Kidney tubule cell (primary cell): Measurements from ENCODE around the gene VSTM4.
A peak's percentile ranks its signal among the peaks of the same experiment; 100 is the strongest.

Experiments used
- DNase-seq: peaks from one replicate; pipeline ENCODE4 v3.0.0-alpha.2; 2018; ENCODE audit warnings: low spot score

VSTM4 gene

DNA sequence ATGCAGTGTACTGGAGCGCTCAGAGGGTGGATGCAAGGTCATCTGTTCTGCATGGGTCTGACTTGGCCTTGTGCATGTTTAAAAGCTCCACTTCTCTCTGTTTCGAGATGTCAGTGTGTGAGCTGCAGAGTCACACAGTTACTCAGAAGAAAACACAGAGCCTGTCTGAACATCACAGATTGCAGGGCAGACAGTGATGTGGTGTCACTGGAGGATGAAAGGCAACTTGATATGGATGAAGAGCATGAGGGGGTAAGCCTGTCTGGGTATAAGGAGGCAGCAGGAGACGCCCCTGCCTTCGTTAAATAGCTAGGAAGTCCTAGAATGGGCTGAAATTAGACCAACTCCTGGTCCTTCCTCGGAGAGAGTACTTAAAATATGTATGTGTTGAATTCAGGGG, 108.2 kb downstream of the VSTM4 start:
- DNase-seq: no peak

DNA sequence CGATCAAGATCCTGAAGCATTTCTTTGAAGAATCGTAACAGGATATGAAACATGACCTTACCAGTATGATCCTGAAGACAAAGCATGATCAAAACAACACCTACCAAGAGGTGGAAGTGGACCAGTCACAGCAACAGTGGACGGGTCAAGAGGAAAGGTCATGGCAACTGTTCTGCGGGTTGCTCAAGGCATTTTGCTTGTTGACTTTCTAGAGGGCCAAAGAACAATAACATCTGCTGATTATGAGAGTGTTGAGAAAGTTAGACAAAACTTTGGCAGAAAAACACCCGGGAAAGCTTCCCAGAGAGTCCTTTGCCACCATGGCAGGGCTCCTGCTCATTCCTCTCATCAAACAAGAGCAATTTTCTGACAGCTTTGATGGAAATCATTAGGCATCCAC, 110.1 kb downstream of the VSTM4 start:
- no peak for DNase-seq

DNA sequence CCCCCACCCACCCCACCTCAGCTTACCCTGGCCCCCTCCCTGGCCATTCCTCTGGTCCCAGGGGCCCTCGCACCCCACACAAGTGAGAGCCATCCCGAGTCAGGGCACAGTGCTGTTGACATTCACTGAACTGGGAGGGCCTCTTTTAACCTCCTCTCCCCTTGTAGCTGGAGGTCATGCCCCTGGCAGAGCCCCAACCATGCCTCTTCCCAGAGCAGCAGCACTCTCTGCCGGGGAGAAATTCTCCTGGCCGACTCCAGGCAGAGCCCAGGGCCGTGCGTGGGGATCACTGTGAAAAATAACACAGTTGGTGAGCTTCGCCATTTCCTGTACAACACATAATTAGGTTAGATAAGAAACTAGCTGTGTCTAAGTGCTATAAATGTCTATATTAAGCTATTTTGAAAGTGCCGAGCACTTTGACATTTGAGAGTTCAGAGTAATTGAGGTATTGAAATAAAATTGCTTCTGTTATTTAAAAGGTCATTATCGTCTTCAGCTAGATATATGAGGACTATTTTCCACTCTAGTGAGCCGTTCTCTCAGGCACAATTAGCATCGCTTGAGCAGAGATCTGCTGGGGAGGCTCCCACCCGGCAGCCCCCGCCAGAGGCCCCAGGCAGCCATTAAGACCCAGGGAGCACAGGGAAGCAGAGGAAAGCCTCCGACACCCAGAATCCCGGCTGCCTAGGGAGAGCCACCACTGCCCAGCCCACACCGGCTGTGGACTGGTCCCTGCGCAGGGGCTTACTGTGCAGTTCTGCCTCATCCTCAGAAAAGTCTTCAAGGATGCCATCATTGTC, 113.3 kb downstream of the VSTM4 start:
- no peak for DNase-seq

DNA sequence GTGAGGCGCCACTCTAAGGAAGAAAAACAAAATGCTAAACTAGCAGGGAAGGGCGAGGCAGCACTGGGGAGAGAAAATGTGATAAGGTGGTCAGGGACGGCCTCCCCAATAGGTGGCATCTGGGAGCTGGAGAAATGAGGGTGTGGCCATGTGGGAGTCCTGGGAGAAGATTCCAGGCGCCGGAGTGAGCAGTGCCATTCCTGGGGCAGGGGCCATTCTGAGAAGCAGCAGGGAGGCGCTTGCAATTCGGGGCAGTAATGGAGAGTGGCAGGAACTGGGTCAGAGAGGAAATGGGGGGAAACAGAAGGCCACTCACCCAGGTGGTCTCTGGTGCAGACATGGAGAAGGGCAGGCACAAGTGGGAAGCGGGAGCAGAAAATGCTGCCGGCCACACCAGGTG, 113.9 kb downstream of the VSTM4 start:
- peak; percentile 6 for DNase-seq

DNA sequence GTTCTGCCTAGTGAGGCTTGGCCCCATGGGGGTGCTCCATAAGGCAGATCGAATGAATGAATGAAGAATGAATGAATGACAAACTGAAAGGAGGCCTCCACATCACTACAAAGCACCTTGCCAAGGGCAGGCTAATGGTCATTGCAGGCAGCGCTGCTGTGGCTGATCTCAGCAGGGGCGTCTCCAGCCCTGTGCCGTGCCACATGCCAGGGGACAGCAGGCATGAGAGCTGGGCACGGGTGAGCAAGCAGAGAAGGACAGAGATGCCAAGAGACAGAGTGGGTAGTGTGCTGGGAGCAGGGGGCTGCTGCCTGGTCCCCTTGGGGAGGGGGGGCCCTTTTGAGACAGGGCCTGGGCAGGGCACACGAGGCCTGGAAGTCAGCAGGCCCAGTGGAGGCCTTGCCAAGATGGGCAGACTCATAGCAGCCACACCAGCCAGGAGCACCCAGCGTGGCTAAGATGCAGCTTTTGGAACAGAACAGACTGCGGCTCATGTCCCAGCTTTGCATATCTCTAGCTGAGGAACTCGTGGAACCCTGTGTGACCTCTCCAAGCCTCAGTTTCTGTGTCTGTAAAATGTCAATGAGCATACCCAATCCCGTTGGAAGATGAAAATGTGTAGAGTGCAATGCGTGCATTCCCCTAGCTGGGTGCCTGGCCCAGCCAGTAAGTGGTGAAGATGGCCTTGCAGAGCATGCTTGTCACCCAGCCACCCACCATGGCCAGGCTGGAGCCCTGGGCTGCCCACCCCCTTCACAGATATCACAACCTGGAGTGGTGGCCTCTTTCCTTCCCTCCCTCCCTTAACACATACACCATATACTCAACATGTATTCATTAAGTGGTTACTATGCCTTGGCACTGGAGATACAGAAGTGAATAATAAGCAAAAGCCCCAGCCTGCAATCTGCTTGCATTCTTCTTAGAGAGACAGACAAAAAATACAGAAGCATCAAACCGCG, 114.6 kb downstream of the VSTM4 start:
- no peak for DNase-seq

DNA sequence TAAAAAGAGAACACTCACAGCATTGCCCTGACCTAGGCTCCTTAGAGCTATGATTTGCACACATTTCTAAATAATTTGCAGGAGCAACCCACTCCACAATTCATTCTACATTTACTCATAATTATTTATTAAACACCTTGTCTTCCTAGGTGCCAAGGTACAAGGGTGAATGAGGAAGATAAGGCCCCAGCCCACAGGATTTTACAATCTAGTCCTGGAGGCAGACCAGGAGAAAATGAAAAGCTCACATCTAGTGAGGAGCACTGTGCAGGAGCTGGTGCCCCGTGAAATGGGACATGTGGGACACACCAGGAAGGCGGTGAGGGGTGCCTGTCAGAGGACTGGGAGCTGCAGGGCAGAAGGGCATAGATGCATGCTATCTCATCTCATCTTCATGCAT, 116.0 kb downstream of the VSTM4 start:
- DNase-seq: no peak

DNA sequence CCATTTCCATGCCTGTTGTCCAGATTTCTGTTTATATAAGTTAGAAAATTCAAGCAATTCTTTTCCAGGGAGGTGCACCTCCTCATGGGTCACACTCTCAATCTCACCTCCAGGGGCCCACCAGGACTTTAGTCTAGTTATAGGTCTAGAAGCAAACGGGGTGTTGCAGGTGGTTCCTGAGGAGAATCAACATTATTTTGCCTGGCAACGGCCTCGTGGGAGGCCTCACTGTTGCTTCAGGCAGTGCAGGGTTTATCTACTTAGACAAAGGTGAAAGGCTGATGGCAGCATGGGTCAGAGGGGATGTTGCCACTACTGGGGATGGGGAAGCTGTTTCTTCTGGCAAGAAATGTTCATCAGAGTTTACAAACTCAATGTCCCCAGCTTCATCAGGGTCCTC, 119.0 kb downstream of the VSTM4 start:
- no peak for DNase-seq

DNA sequence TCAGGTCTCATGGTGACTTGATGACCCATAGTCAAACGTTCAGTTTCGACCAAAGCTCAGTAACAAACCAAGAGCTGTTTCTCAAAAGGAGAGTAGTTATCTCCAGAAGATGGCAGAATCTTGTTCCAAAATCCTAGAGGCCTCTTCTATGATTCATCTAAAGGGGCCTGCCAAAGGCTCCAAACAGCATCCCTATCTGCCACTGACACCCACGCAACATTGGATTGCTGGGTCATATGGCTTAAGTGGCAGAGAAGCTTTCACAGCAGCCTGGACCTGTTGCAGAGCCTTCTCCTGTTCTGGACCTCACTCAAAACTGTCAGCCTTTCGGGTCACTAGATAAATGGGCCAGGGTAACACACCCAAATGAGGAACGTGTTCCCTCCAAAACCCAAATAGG, 121.7 kb downstream of the VSTM4 start:
- no peak for DNase-seq

DNA sequence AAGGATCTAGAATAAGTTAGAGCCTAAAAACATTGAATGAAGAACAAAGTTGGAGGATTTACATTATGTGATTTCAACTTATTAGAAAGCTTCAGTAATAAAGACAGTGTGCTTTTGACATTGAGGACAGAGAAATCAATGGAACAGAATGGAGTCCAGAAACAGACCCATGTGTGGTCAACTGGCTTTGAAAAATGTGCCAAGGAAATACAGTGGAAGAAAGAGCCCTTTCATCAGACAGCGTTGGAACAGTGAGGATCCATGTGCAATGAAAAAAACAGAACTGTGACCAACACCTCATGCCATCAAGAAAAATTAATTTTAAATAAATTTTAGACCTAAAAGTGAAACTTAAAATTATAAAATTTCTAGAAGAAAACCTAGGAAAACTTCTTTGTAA, 125.1 kb downstream of the VSTM4 start:
- DNase-seq: no peak

DNA sequence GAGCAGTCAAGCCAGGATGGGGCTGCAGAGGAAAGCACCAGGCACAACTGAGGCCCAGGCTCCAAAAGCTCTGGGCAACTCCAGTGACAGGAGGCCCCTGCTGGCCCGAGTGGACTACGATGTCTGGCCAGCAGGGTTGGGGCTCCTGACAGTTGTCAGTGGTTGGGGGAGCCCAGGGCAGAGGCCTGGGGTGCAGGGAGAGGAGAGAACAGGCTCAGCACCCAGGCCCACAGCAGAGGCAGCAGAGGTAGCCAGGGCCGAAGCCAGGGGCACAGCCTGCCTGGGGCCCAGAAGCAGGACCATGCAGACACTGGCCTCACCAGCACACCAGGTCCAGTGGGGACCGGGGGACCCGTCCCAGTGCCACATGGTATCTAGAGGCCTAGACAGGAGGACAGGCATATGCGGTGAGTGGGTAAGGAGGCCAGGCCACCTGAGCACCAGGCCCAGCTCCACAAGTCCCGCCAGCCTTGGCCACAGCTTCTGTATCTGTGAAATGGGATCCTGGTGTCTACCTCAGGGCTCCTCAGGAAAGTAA, 129.6 kb downstream of the VSTM4 start:
- no peak for DNase-seq

DNA sequence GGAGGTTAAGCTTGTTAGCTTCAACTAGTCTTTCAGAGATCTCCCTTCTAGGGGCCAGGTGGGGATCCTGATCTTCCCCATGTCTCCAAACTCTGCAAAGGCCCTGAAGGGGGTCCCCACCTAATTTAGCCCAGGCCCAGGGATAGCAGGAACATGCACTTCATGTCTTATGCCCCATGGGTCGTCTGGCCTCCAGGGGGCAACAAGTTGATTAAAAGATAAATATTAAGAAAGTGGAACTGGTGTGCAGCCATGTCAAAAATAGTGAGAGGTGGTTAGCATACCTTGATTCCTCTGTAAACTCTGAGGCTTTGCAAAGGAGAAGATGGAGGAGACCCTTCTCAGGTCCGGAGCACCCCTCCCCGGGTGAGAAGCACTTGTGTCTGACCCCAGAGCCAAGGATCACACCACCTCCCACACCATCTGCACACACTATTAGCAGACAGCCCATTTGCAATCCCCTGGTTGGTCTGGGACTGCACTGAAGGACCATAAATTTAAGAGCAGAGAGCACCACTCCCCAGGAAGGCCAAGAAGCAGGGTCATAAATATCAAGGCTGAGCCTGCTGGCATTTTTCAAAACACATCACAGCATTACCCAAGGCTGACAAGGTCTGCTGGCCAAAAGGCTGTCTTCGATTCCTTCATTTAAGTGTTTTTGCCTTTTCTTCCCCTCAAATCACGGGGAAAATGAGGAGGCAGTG, 131.5 kb downstream of the VSTM4 start:
- no peak for DNase-seq

DNA sequence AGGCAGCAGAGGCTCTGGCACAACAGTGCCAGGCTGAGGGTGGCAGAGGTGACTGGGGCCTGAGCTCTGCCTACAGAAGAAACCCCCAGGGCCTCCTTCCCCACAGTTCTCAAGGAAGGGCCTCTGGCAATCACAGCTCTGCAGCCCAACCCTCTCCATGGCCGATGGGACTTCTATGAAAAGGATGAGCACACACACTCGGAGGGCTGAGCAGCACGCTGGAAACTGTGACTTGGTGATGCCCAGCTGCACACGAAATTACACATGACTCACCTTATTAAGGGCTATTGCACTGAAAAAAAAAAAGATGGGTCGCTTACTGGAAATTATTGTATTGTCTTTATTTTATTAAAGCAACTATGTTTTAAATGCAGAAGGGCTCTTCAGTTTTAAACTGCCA, 132.7 kb downstream of the VSTM4 start:
- DNase-seq: peak; percentile 16

DNA sequence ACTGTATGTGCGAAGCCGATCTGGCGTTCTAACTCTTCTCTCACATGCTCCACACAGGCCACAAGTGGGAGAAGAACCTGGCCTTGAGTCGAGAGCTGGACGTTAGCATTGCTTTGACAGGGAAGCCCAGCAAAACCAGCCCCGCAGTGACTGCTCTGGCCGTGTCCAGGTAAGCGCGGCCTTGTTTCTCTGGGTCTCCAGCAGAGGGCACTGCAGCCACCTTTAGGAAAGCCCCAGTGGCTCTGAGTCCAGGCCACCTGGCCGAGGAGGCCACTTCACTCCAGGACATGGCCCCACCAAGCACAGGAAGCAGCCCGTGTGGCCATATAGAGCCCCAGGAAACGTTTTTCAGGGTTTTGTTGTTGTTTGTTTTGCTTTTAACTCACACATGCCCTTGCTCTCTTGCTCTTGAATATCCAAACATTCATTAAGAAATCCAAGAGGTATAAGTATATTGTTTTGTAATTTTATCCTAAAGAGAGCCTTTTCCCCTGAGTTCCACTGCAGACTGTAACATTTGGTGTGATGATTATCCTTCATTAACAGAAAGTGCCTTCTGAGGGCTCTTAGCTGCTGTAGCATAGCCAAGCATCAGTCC, 133.9 kb downstream of the VSTM4 start:
- peak; percentile 59 for DNase-seq

DNA sequence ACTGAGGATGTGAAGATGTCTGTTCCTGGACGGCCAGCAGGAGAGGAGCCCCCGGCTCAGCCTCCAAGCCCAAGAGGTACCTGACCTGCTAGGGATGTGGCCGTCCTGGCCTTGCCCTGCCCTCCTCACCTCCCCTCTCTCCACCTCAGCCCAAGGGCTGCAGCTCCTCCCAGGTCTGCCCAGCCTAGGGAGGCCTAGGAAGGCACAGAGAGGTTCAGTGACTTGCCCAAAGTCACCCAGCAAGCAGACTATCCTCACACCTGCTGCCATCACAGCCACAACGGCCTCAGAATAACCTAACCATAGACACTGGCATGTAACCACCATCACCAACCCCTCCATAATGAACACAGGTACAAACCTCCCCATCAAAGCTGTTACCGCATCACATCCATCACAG, 137.0 kb downstream of the VSTM4 start:
- no peak for DNase-seq

DNA sequence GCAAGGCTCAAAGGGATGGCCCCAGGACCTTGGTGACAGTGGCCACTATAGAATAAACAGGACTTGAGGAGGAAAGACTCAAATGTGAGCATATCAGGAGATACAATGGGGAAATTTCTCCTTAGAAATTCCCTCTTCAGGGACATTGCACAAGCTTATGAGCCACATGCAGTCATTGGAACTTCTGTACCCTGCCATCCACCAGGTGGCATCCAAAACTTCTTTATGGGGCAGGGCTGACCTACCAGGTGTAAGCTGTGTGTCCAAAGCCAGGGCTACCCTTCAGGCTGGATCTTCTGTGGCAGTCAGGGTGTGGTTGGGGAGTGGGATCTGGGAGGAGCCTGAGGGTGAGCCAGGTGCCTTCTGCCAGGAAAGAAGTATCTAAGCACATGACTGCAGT, 139.1 kb downstream of the VSTM4 start:
- peak; percentile 55 for DNase-seq

DNA sequence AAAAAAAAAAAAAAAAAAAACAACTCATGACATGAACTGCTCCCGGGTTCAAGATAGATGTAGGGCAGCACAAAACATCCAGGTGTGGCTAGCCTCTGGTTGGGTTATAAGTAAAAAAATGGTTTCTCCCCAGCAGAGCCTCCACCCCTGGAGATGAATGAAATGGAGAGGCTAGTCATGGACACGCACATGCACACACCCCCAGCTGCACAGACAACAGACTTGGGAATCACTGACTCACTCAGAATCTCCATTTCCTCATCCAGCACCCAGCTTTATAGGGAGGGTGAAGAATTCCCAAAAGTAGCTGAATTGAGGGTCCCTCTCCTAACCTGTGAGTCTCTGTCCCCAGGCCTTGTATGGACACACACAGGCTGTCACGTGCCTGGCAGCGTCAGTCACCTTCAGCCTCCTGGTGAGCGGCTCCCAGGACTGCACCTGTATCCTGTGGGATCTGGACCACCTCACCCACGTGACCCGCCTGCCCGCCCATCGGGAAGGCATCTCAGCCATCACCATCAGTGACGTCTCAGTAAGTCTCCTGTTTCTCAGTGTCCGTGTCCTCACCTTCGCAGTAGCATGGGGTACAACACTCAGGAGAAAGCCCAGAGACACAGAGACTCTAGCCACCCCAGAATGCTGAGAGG, 140.7 kb downstream of the VSTM4 start:
- DNase-seq: peak; percentile 14

DNA sequence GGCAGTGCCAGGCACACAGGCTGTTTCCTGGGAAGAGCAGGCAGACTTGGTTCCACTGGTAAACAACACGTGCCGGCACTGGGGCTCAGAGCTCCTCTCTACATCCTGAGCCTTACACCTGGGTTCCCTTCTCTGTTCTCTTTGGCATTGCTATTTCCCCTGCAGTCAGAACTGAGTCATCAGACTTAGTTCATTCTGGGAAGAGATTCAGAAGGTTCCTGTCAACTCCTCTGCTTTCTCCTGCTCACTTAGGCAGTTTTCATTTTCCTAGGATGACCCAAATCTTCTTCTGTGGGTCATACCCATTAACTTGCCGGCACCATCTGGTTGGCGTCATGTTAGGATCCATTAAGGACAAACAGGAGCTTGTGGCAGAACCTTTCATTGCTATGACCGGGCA, 142.3 kb downstream of the VSTM4 start:
- DNase-seq: no peak

DNA sequence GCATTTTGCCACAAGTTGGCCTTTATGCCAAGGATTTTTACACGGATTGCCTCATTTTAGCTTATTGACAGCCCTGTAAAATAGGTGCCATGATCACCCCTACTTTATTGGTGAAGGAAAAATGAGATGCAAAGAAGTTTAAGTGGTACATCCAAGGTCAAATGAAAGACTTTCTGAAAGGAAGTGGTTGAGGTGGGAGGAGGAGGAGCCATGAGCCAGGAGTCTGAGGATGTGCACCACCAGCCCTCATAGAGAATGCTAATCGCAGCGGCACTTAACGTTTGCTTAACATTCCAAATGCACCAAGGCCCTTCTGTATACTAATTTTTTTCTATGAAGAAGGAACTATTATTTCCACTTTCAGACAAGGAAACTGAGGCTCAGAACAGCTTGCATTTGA, 144.7 kb downstream of the VSTM4 start:
- no peak for DNase-seq

DNA sequence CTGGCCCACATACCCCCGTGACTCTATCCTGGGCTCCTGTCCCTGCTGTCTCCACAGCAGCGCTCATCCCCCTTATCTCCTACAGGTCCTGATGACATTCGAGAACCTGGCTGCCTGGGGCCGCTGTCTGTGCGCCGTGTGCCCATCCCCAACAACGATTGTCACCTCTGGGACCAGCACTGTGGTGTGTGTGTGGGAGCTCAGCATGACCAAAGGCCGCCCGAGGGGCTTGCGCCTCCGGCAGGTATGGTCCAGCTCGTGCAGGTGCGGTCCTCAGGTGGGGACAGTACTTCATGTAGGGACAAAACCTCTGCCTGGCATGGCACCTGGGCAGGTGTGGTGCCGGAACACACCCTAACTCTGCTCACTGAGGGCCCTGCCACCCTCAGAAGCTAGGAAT, 145.3 kb downstream of the VSTM4 start:
- DNase-seq: no peak

DNA sequence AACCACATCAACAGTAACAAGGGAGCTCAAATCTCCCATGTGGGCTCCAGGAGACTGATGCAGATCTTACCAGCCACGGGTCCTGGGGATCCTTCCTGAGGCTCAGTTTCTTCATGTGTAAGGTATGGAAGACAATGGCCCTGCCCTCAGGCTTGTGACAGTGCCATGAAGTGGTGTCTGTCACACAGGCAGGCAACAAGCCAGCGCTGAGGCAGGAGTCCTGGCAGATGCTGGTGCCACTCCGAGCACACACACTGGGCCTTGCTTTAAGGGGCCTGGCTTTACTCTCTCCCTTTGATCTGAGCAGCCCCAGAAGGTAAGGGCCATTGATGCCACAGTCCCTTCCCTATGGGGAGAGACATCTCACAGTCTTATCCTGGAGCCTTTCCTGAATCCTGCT, 147.3 kb downstream of the VSTM4 start:
- DNase-seq: no peak

DNA sequence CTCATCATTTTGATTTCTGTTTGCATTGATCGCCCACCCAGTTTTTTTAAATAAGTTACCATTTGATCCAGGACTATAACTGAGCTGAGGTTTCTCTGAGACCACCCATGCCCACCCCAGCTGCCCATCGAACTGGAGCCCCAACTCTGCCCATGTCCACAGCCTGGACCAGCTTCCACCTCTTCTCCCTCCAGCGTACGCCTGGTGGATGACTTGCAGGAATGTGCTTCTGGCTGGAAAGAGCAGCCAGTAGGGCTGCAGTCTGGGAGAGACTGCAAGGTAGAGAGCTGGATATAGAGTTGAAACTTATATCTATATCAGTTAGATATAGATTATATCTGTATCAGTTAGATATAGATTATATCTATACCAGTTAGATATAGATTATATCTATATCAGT, 149.9 kb downstream of the VSTM4 start:
- no peak for DNase-seq
